ENCODE results near the gene IFNL2. TPM values are rescaled to one million over a fixed set of nuclear protein-coding genes. Genes with fewer than 3 reads are reported as not detected.

Gene IFNL2
- total RNA-seq, 2 donors from 2014 or later = not detected

- DNase-seq (peak in 2 of 4 donors; percentile 24), ATAC-seq (peak; percentile 31)
- TF ChIP-seq CTCF (IDR thresholded peaks at IDR 0.05) (no peak), POLR2A (IDR thresholded peaks at IDR 0.05) (no peak)
- H3K27ac ChIP-seq = no peak overlapping the region
- H3K9me3 ChIP-seq = no peaks in the 10 kb centered on the region
- no peak overlapping the region for H3K4me3 ChIP-seq
- no peaks in the 10 kb centered on the region for H3K36me3 ChIP-seq (replicated peaks in 1 of 2; ENCODE audit: insufficient read depth in 1 of 2, low read depth in 2 of 2)
- H3K27me3 ChIP-seq = peaks cover 0 to 10% of the 10 kb centered on the region in 2 donors
- peaks cover 13% of the 10 kb centered on the region for H3K4me1 ChIP-seq
- WGBS, 2 donors = 28 to 65% methylated on average over 16 to 86 of the region's 92 CpGs
- intact Hi-C loops (cut with DNase I) = no loop called here
These were observed 20.2 kb upstream of the IFNL2 start for GRCh38 chr19:39247701-39248664.

- Histone ChIP-seq H3K27me3 (peaks cover 0 to 10% of the 10 kb centered on the region in 2 donors), H3K27ac (no peak within 1 kb of the TSS), H3K9me3 (no peaks in the 10 kb centered on the region), H3K4me1 (peaks cover 13% of the 10 kb centered on the region), H3K4me3 (no peak within 1 kb of the TSS), H3K36me3 (replicated peaks in 1 of 2; ENCODE audit: insufficient read depth in 1 of 2, low read depth in 2 of 2) (no peaks in the 10 kb centered on the region)
- TF ChIP-seq POLR2A (IDR thresholded peaks at IDR 0.05) = no peak
- TF ChIP-seq CTCF (IDR thresholded peaks at IDR 0.05) = no peak
- DNase-seq (no peak), ATAC-seq (no peak)
- intact Hi-C loops (cut with DNase I) = no loop called here
- WGBS, 2 donors = 80 to 84% methylated on average over 8 to 13 of the region's 13 CpGs
These were observed 19.4 kb upstream of the IFNL2 start, which contains the start of gene IFNL4 for GRCh38 chr19:39248806-39249205. Gene IFNL4 (minus strand): TSS chr19:39248856.

- DNase-seq = no peak
- Histone ChIP-seq H3K27me3 (peaks cover 0 to 10% of the 10 kb centered on the region in 2 donors), H3K4me3 (no peak overlapping the region), H3K27ac (no peak overlapping the region), H3K36me3 (replicated peaks in 1 of 2; ENCODE audit: insufficient read depth in 1 of 2, low read depth in 2 of 2) (no peaks in the 10 kb centered on the region), H3K9me3 (no peaks in the 10 kb centered on the region), H3K4me1 (peaks cover 13% of the 10 kb centered on the region)
- ATAC-seq = no peak
- WGBS, 2 donors = 81 to 83% methylated on average over 5 of the region's 5 CpGs
- intact Hi-C loops (cut with DNase I) = no loop called here
- TF ChIP-seq POLR2A (IDR thresholded peaks at IDR 0.05) (no peak), CTCF (IDR thresholded peaks at IDR 0.05) (no peak)
These were observed 17.1 kb upstream of the IFNL2 start for GRCh38 chr19:39251081-39251480.

- Histone ChIP-seq H3K4me1 (peaks cover 13% of the 10 kb centered on the region), H3K27me3 (peaks cover 0 to 10% of the 10 kb centered on the region in 2 donors), H3K27ac (no peak overlapping the region), H3K4me3 (no peak overlapping the region), H3K9me3 (no peaks in the 10 kb centered on the region), H3K36me3 (replicated peaks in 1 of 2; ENCODE audit: insufficient read depth in 1 of 2, low read depth in 2 of 2) (no peaks in the 10 kb centered on the region)
- ATAC-seq = no peak
- DNase-seq = no peak
- intact Hi-C loops (cut with DNase I) = no loop called here
- 52 to 75% methylated on average over 3 of the region's 3 CpGs for WGBS, 2 donors
- TF ChIP-seq POLR2A (IDR thresholded peaks at IDR 0.05) (no peak), CTCF (IDR thresholded peaks at IDR 0.05) (no peak)
These were observed 16.4 kb upstream of the IFNL2 start for GRCh38 chr19:39251846-39252245.
